ENCODE measurements around the gene PROM1. TPM values are rescaled to one million over a fixed set of nuclear protein-coding genes. Genes with fewer than 3 reads are reported as not detected.

Gene PROM1
- total and polyA plus RNA-seq, 2 of the 13 experiments (the other 11 are each of a cell fraction or from before 2014, with no cell fraction given) = 3.9 to 16.4 TPM

DNA sequence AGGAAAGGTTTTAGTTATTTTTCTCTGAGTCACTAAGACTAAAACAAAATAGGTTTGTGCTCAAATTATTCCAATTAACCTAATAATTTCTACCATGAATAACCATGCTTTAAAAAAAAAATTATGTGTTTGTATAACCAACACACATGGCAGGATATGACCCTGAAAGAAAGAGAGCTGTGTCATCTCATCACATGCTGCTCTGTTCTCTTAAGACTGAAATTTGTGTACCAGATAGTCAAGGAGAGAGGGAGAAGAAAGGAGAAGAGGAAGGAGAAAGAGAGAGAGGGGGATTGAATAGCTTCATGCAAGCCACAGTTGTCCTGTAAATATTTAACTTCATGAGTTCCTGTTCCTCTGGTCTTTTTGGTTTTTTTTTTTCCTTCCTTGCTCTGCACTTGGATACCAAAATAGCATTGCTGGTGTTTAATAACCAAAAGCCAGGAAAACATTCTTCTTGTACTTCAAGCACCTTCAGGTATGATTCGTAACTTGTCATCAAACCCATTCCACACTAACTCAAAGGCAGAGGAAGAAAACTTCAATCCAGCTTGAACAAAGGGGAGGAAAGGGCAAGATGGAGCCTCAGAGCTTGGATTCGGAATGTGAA, 6.4 kb upstream of the PROM1 start:
- no TSS peak for BruUV-seq (replicated peaks)
- H3K4me1 ChIP-seq (ENCODE audit: insufficient read depth, low read length) = peaks cover 11% of the 10 kb centered on the region
- no peaks in the 10 kb centered on the region for H3K9me3 ChIP-seq (ENCODE audit: low read length)
- H4K20me1 ChIP-seq (ENCODE audit: insufficient read depth, low read length) = no peaks in the 10 kb centered on the region
- DNase-seq (ENCODE audit: low spot score) = no peak
- in situ Hi-C loops (cut with HindIII; ENCODE audit: extremely low pct_ligation_motif_present, low pct_unique_long_range_greater_than_20kb) = loop anchor here (5.0 kb wide), 1 partner anchor 67 kb away; no protein-coding TSS in a partner anchor
- peak overlapping the region; percentile 9 for H2AFZ ChIP-seq (ENCODE audit: low read length)
- H3K36me3 ChIP-seq (replicated peaks in 1 of 2; ENCODE audit: control insufficient read depth in 1 of 2, insufficient read depth in 2 of 2, low read length in 2 of 2) = no peaks in the 10 kb centered on the region
- H3K27me3 ChIP-seq (ENCODE audit: control insufficient read depth in 1 of 2, insufficient read depth in 2 of 2, low read length in 2 of 2) = peaks cover 2 to 8% of the 10 kb centered on the region in 2 experiments; a peak in 2 of 5 replicates
- TF ChIP-seq SMARCE1 (IDR thresholded peaks at IDR 0.05; ENCODE audit: borderline replicate concordance) = no peak
- 0 out of 2 replicates have a peak, but pooled peaks have one; percentile 24 for TF ChIP-seq HNF1A (IDR thresholded peaks at IDR 0.05; ENCODE audit: low read depth)
- no peak; the same call in 1 of the 2 replicates for TF ChIP-seq HNF1A (CRISPR knock-in tag; IDR thresholded peaks at IDR 0.05; ENCODE audit: borderline replicate concordance)
- no peak overlapping the region for H3K4me3 ChIP-seq (replicated peaks in 1 of 3; ENCODE audit: insufficient read depth in 1 of 3, low read depth in 2 of 3, low read length in 3 of 3)
- CTCF ChIA-PET (ENCODE audit: low intra/inter-chr PET ratio, low total read pairs) = no interaction called here
- no peak for ATAC-seq
- FAIRE-seq = no peak
- intact Hi-C loops (cut with micrococcal nuclease; ENCODE audit: unreplicated experiment) = no loop called here
- no peak overlapping the region; the same call in 1 of the 2 replicates for H3K4me2 ChIP-seq (ENCODE audit: low read depth, low read length)
- H3K9ac ChIP-seq (ENCODE audit: insufficient read depth, low read depth, low read length) = no peak overlapping the region
- no peak overlapping the region for H3K27ac ChIP-seq (ENCODE audit: extremely low read length, insufficient read depth, low read length)
- POLR2A ChIA-PET = interaction anchor here (0.7 kb wide), 1 partner anchor 21 kb away, joined by 3 read pairs; no protein-coding TSS in a partner anchor
- no peaks in the 10 kb centered on the region for H3K79me2 ChIP-seq (ENCODE audit: insufficient read depth, low read length)
- WGBS (ENCODE audit: low lambda C conversion rate) = 33% methylated on average over 2 of the region's 2 CpGs

Data from HepG2 (cell line).